ENCODE data around the gene HECTD4. TPM values are rescaled to one million over a fixed set of nuclear protein-coding genes. Genes with fewer than 3 reads are reported as not detected.

Gene HECTD4, protein sequence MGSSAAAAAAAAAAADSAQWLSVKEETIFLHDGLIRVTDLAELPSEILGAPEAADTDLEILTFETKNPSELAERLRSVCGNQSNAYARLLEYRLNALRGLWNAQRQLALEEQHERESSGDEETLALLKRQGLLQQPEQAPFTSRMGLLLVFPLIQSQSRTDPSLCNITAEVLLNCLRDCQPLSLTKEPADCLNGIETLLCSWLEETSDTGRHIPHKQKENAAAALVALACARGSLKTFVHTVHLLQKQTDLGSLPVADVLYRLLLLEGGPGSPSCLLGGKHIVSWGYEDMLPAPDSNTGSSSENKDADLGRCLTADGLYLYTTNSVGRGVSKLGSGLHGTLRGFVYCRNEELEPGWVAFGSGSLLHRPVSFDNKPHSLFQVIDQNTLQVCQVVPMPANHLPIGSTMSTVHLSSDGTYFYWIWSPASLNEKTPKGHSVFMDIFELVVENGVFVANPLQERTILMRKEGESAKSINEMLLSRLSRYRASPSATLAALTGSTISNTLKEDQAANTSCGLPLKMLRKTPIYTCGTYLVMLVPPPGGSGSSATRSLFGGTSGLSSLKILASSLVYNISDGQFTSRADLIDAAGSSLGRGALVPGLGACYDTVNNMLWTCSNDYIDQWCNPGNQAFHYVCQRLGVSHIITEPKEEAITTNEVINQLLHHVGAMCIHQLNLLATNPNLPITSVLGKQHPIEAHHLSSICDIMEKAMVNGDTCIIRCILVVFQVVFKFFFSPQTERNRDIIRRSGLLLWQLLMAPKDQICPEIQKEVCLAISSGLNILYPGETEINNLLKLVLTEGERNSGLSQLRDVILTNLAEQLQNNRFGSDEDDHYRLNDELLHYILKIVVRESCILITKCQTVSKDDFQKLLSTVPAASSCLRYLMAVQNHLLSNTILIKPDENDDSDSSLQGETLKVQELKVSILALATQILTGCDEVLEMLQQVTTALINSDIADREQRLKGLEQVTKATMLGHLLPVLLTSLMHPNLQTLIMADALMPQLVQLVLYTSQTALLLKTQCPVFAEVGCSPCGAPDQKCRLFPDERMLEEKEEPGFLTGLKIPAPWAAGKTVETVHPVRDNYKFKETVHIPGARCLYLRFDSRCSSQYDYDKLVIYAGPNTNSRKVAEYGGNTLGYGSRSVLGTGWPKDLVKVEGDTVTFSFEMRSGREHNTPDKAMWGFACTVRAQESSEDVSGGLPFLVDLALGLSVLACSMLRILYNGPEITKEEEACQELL (N-terminal part only)
- 137 TPM for total RNA-seq

DNA sequence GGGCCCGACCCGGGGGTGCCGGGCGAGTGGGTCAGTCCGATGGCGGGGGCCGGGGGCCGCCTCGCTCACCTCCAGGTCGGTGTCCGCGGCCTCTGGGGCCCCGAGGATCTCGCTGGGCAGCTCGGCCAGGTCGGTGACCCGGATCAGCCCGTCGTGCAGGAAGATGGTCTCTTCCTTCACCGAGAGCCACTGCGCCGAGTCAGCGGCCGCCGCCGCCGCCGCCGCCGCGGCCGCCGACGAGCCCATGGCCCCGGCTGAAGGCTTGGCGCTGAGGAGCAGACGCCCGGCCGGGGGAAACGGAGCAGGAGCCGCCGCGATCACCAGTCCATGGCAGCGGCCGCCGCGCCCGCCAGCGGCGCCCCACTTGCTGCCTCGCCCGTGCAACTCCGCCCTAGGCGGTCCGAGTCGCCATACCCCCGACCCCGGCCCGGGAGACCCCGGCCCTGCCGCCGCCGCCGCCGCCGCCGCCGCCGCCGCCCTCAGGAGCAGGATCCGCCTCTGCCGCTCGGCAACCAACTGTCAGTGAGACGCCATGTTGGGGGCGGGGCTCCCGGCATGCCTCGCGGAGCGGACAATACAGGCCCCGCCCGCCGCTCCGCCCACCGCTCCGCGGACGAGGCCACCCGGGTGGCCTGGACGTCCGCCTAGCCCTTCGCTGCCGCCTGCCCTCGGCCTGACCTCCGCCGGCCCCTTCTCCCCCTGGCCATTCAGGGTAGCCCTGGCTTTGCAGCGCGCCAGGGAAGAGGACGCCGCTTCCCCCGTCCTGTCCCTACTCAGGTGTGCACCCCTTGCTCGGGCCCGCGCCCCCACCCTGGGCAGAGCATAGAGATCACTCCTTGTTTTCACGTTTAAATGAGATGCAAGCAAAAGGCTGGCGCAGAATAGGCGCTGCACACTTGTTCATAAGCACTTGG is at the start of gene HECTD4:
Gene HECTD4, minus strand, starts transcription at position 549 of the 914 bp plus-strand sequence. Its CDS starts 303 bp downstream, at position 246.

DNA sequence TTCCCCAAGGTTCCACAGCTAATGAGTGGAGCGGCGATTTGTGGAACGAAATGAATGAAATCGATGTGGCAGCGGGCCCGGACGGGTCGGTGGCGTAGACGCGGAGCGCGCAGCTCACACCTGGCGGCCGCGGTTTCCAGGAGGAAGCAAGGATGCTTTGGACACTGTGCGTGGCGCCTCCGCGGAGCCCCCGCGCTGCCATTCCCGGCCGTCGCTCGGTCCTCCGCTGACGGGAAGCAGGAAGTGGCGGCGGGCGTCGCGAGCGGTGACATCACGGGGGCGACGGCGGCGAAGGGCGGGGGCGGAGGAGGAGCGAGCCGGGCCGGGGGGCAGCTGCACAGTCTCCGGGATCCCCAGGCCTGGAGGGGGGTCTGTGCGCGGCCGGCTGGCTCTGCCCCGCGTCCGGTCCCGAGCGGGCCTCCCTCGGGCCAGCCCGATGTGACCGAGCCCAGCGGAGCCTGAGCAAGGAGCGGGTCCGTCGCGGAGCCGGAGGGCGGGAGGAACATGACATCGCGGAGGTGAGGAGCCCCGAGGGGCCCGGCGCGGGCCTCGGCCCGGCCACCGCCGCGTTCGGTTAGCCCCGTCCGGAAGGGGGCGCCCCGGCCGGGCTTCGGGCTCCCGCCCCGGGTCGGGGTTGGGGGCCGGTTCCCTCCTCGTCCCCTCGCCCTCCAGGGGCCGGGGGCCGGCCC is 36.5 kb upstream of the HECTD4 start, which contains the start of gene PTPN11:
Gene PTPN11, plus strand, starts transcription at position 340 of the 689 bp plus-strand sequence. Its CDS starts 165 bp downstream, at position 505.

DNA sequence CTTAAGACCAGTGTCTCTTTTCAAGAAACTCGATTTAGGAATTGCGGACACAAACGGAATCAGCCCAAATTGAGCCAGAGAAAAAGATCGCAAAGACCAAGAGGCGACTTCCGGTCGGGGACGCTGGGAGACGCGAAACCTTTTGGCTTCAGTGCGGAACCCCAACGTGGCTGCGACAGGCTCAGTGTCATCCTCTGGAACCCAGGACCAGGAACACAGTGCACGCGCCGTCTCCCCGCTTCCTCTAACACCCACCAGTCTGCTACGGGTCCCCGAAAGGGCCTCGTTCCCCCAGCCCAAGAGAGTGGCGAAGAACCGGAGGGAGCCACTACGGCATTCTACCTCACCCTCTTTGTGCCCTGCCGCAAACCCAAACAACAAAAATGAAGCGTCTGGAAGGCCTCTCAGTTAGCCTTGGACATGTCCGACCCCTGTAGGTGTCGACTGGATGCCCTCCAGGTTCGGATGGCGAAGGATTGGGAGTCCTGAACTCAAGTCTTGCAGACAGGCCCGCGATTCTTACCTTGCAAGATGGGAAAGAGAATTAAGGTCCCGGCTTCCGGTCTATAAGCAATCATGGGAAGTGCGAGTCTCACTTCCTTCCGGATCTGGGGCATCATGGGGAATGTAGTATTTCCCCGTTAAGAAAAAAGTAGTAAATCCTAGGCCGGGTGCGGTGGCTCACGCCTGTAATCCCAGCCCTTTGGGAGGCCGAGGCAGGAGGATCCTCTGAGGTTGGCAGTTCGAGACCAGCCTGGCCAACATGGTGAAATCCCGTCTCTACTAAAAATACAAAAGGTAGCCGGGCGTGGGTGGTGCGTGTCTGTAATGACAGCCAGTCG is 27.1 kb upstream of the HECTD4 start, which contains the start of gene RPL6:
Gene RPL6, minus strand, starts transcription at position 542 of the 842 bp plus-strand sequence. CDS start 949 bp downstream, outside the sequence.

DNA sequence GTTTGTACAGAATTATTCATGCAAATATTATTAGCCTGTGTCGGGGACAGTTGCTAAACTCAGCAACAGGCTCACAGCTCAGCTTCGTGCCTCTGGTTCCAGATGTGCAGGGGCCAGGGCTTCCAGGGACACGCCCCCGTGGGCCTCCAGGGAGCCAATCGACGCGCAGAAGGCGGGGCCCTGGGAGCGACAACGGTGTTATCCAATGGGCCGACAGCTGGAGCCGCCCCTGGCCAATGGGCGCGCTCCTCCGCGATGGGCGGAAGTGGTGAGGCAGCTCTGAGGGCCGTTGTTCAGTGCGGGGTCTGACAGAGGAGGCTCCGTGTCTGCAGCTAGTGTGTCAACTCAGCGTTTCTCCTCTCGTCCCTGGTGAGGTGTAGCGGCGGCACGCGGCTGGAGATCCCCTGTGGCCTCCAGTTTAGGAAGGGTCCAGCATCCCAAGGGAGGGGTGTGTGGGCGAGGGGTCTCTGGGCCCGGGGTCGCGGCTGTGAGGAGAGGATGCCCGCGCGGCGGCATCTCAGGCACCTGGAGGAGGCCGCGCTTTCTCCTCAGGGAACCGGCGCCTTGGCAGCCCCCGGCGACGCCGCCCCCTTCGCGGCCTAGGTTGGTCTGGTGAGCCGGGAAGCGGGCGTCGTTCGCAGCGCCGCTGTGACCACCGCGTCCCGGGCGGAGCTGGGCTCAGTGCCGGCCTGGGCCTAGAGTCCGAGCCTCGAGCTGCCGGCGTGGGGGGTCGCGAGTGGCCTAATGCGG is 256.8 kb downstream of the HECTD4 start, which contains the start of gene TRAFD1:
Gene TRAFD1, plus strand, starts transcription at position 311 of the 750 bp plus-strand sequence. CDS start 4,963 bp downstream, outside the sequence.

Small RNA genes within 50 kb of the gene (small RNA-seq; reads per million reads assigned to genes)
- gene RF00019: not detected

Other genes starting within 250 kb of the HECTD4 start
- 798 TPM for gene RPL6, start 27.2 kb upstream of the HECTD4 start, total RNA-seq
- 121 TPM for gene PTPN11, start 36.5 kb upstream of the HECTD4 start, total RNA-seq